K562 (cell line): ENCODE measurements around the gene MFNG. TPM values are rescaled to one million over a fixed set of nuclear protein-coding genes. Genes with fewer than 3 reads are reported as not detected.

Source experiments
- ATAC-seq: fragments of 200-7000 bp; cut with Tn5 transposase; 3 replicates; pipeline ENCODE4 v1.9.1; 2020; ENCODE audit warnings: moderate library complexity
- BruUV-seq: library from RNA; stranded (reverse); fragments of 400-500 nt; replicated peaks from 2 replicates; lab custom pipeline; 2021; lab: Mats Ljungman, UMichigan
- CTCF ChIA-PET: fragments of 300-600 bp; formaldehyde crosslinking; extraction: SDS; loops from one replicate; lab custom pipeline; 2021; ENCODE audit warnings: low intra/inter-chr PET ratio; lab: Yijun Ruan, JAX
- POLR2A ChIA-PET: fragments of 300-600, 350-650 bp; sonication (Branson Sonifier 250); formaldehyde crosslinking; extraction: SDS; loops from one replicate; lab custom pipeline; 2021; ENCODE audit warnings: antibody characterized with exemption, inconsistent platforms; lab: Yijun Ruan, JAX
- DNase-seq, 4 experiments: peaks; one replicate each; pipeline versions ENCODE4 v3.0.0 to v3.0.0-alpha.2; 2011 to 2018; ENCODE audit warnings: low spot score in 3 of 4, mixed read lengths in 3 of 4; ENCODE audit errors: extremely low read depth in 1 of 4
- FAIRE-seq: peaks from 2 replicates; lab custom pipeline; 2011; peaks lifted over from hg19 to GRCh38; lab: Jason Lieb, UNC
- H2AFZ ChIP-seq: 2 replicates; pipeline ENCODE4 v1.6.0; 2011; ENCODE audit warnings: low read depth, low read length, control low read depth, inconsistent platforms
- H3K27ac ChIP-seq: fragments of 200-600 bp; 3 replicates; pipeline ENCODE4 v1.8.0; 2011; ENCODE audit warnings: low read depth, mild to moderate bottlenecking, control low read depth, inconsistent platforms, low read length, moderate library complexity, mixed read lengths; ENCODE audit errors: extremely low read depth
- H3K27me3 ChIP-seq, 2 experiments: fragments of 300-600 bp in 1 of 2; 2 replicates in 1 of 2; 3 replicates in 1 of 2; pipeline versions ENCODE4 v1.6.0 to v1.8.0; 2011; ENCODE audit warnings: inconsistent platforms in 2 of 2, low read length in 2 of 2, mild to moderate bottlenecking in 1 of 2, mixed read lengths in 1 of 2, moderate library complexity in 1 of 2; ENCODE audit not compliant: control insufficient read depth in 2 of 2, insufficient read depth in 2 of 2
- H3K36me3 ChIP-seq: fragments of 300-600 bp; 3 replicates; pipeline ENCODE4 v1.8.0; 2011; ENCODE audit warnings: mild to moderate bottlenecking, low read length, inconsistent platforms; ENCODE audit not compliant: control insufficient read depth, insufficient read depth
- H3K4me1 ChIP-seq, 2 experiments: fragments of 200-600 bp in 1 of 2; replicated peaks in 1 of 2; 2 replicates in 1 of 2; 3 replicates in 1 of 2; pipeline versions ENCODE4 v1.5.1 to v1.8.0; 2011; ENCODE audit warnings: inconsistent platforms in 2 of 2, low read length in 2 of 2, mild to moderate bottlenecking in 1 of 2, mixed read lengths in 1 of 2, moderate library complexity in 1 of 2; ENCODE audit not compliant: control insufficient read depth in 2 of 2, insufficient read depth in 2 of 2
- H3K4me2 ChIP-seq: 2 replicates; pipeline ENCODE4 v1.6.1; 2011; ENCODE audit warnings: low read length, control low read depth, inconsistent platforms, mixed read lengths; ENCODE audit not compliant: insufficient read depth
- H3K4me3 ChIP-seq: fragments of 200-600 bp; sonication (generic), shearing (Covaris generic); 2 replicates; pipeline ENCODE4 v1.5.1; 2016; ENCODE audit warnings: control low read depth, inconsistent platforms
- H3K79me2 ChIP-seq: fragments of 200-600 bp; 3 replicates; pipeline ENCODE4 v1.8.0; 2011; ENCODE audit warnings: low read length, inconsistent platforms; ENCODE audit not compliant: control insufficient read depth, insufficient read depth
- H3K9ac ChIP-seq, 2 experiments: 2 replicates each; pipeline versions ENCODE4 v1.6.0 to v1.6.1; 2011; ENCODE audit warnings: low read depth in 2 of 2, low read length in 2 of 2, control low read depth in 1 of 2, inconsistent platforms in 1 of 2, mild to moderate bottlenecking in 1 of 2, mixed read lengths in 1 of 2; ENCODE audit not compliant: insufficient read depth in 1 of 2
- H3K9me1 ChIP-seq: one replicate; pipeline ENCODE4 v1.6.0; 2011; ENCODE audit warnings: inconsistent platforms, mild to moderate bottlenecking, low read length, moderate library complexity; ENCODE audit not compliant: control insufficient read depth, insufficient read depth
- H3K9me3 ChIP-seq: replicated peaks from 2 replicates; pipeline ENCODE4 v1.5.1; 2011; ENCODE audit warnings: low read depth, low read length, inconsistent platforms; ENCODE audit not compliant: control insufficient read depth, insufficient read depth
- H4K20me1 ChIP-seq: replicated peaks from 2 replicates; pipeline ENCODE4 v1.6.1; 2011; ENCODE audit warnings: low read length, inconsistent platforms, mixed read lengths; ENCODE audit not compliant: control insufficient read depth, insufficient read depth
- BRCA1 ChIP-seq, 2 experiments: fragments of 450-650 bp in 1 of 2; sonication (generic) in 1 of 2; formaldehyde crosslinking in 1 of 2; IDR thresholded peaks; 2 replicates each; pipeline versions ENCODE4 v1.5.0 to v1.6.1; 2017 to 2020; ENCODE audit warnings: mild to moderate bottlenecking in 1 of 2, missing genetic modification reagents in 1 of 2
- CCNT2 ChIP-seq: IDR thresholded peaks from 2 replicates; pipeline ENCODE4 v1.6.1; 2011; ENCODE audit warnings: borderline replicate concordance, low read depth, mild to moderate bottlenecking, moderate library complexity, mixed read lengths, low read length; ENCODE audit not compliant: insufficient read length; ENCODE audit errors: extremely low read depth
- CXXC5 ChIP-seq: fragments of 250-450 bp; sonication (Bioruptor Pico); IDR thresholded peaks from 2 replicates; pipeline ENCODE4 v1.8.0; 2022; ENCODE audit warnings: inconsistent platforms, mild to moderate bottlenecking, moderate library complexity
- ELF2 ChIP-seq: fragments of 250-450 bp; sonication (Bioruptor Pico); IDR thresholded peaks from 2 replicates; pipeline ENCODE4 v1.5.0; 2021; ENCODE audit warnings: mild to moderate bottlenecking
- FOXK1 ChIP-seq: sonication (generic); formaldehyde crosslinking; IDR thresholded peaks from 2 replicates; pipeline ENCODE4 v1.8.0; 2022; ENCODE audit warnings: missing genetic modification reagents, mild to moderate bottlenecking, borderline replicate concordance
- FOXM1 ChIP-seq, 2 experiments: fragments of 450-650 bp in 1 of 2; sonication (generic) in 1 of 2; formaldehyde crosslinking in 1 of 2; IDR thresholded peaks; 2 replicates each; pipeline versions ENCODE4 v1.6.1 to v1.9.0; 2017 to 2022; ENCODE audit warnings: low read depth in 2 of 2, mild to moderate bottlenecking in 2 of 2, missing genetic modification reagents in 1 of 2, moderate library complexity in 1 of 2
- MYNN ChIP-seq, 2 experiments: sonication (generic); formaldehyde crosslinking in 1 of 2; IDR thresholded peaks; 2 replicates each; pipeline versions ENCODE4 v1.5.0 to v1.6.1; 2016 to 2020; ENCODE audit warnings: antibody characterized with exemption in 1 of 2, missing genetic modification reagents in 1 of 2
- NR2C1 ChIP-seq, 2 experiments: fragments of 450-650 bp; IDR thresholded peaks; 2 replicates each; pipeline ENCODE4 v1.6.1; 2017; ENCODE audit warnings: mild to moderate bottlenecking in 2 of 2, antibody characterized with exemption in 1 of 2, inconsistent platforms in 1 of 2, missing compliant biosample characterization in 1 of 2, missing genetic modification characterization in 1 of 2
- RAD21 ChIP-seq, 2 experiments: fragments of 250-450 bp in 1 of 2; fragments of 450-650 bp in 1 of 2; sonication (Bioruptor Pico) in 1 of 2; formaldehyde crosslinking in 1 of 2; IDR thresholded peaks in 1 of 2; conservative IDR thresholded peaks in 1 of 2; 2 replicates each; pipeline versions ENCODE4 v1.4.0 to v1.8.0; 2020 to 2022; ENCODE audit warnings: mild to moderate bottlenecking in 2 of 2, moderate library complexity in 1 of 2
- RBM25 ChIP-seq: fragments of 200-400 bp; formaldehyde crosslinking; IDR thresholded peaks from 2 replicates; pipeline ENCODE4 v1.6.1; 2018; ENCODE audit warnings: low read length, low read depth, moderate library complexity; ENCODE audit not compliant: severe bottlenecking
- ZFP36 ChIP-seq: fragments of 150-350 bp; IDR thresholded peaks from 2 replicates; pipeline ENCODE4 v1.6.1; 2018; ENCODE audit warnings: low read length, low read depth; ENCODE audit not compliant: partially characterized antibody
- ZNF589 ChIP-seq: fragments of 200-800 bp; sonication (Bioruptor generic); IDR thresholded peaks from 2 replicates; pipeline ENCODE4 v1.6.1; 2016; ENCODE audit warnings: low read depth, missing genetic modification characterization, missing compliant biosample characterization
- ZNF696 ChIP-seq: fragments of 250-450 bp; sonication (Bioruptor Pico); conservative IDR thresholded peaks from 2 replicates; pipeline ENCODE4 v1.4.0; 2020; ENCODE audit warnings: mild to moderate bottlenecking, moderate library complexity
- ZNF778 ChIP-seq: fragments of 450-650 bp; formaldehyde crosslinking; IDR thresholded peaks from 2 replicates; pipeline ENCODE4 v1.4.0; 2020; ENCODE audit warnings: mild to moderate bottlenecking, moderate library complexity
- WGBS: fragments of 100-300 bp; shearing (Covaris generic); methylation state at CpG from one replicate; pipeline ENCODE4 v1.1.6; 2016; ENCODE audit warnings: low coverage, mixed read lengths; ENCODE audit not compliant: insufficient coverage; ENCODE audit errors: missing lambda C conversion rate; 5-methylcytosine and 5-hydroxymethylcytosine counted together
- in situ Hi-C: fragments of 300-500 bp; cut with MboI; formaldehyde crosslinking; loops from 4 replicates; pipeline ENCODE4 v1.15.0; 2018; ENCODE audit warnings: inconsistent platforms, mixed read lengths
- intact Hi-C: fragments of 100-400 bp; cut with micrococcal nuclease; formaldehyde crosslinking; loops from 2 replicates; pipeline ENCODE4 v1.14.2; 2022
- polyA plus RNA-seq, 8 experiments: library from polyadenylated mRNA; depleted of rRNA in 4 of 8; stranded (reverse) in 5 of 8; unstranded in 3 of 8; fragments of >200 nt; fragmentation: Nextera tagmentation in 2 of 8; fragmentation: Illumina TruSeq in 1 of 8; extraction: Ambion mirVana in 2 of 8; extraction: Trizol in 1 of 8; gene quantifications; 2 replicates each; pipeline versions ENCODE4 v1.2.1 to v1.2.3, GENCODE V29; 2011 to 2014; ENCODE audit warnings: inconsistent platforms in 1 of 8, missing spikeins in 1 of 8
- total RNA-seq, 7 experiments: library from RNA; depleted of rRNA in 6 of 7; stranded (reverse); fragments of >200 nt in 6 of 7; fragmentation: Illumina TruSeq in 2 of 7; extraction: Trizol in 2 of 7; gene quantifications; 2 replicates each; pipeline versions ENCODE4 v1.2.1 to v1.2.3, GENCODE V29; 2011 to 2021; ENCODE audit warnings: low replicate concordance in 1 of 7
- TF ChIP-seq, protein P1 (sequence below): sonication (generic); formaldehyde crosslinking; IDR thresholded peaks from 2 replicates; pipeline ENCODE4 v1.9.0; 2022; ENCODE audit warnings: mild to moderate bottlenecking, missing genetic modification reagents
- TF ChIP-seq, protein P2 (sequence below): conservative IDR thresholded peaks from 2 replicates; pipeline ENCODE4 v1.6.1; 2011; ENCODE audit warnings: low read depth, mild to moderate bottlenecking, low read length; ENCODE audit not compliant: control insufficient read depth

MFNG gene
- total and polyA plus RNA-seq, 9 of the 15 experiments (the other 6 are each of a cell fraction or from before 2014, with no cell fraction given), result 0.13 to 0.73 (median 0.38) TPM; not detected in 4

DNA sequence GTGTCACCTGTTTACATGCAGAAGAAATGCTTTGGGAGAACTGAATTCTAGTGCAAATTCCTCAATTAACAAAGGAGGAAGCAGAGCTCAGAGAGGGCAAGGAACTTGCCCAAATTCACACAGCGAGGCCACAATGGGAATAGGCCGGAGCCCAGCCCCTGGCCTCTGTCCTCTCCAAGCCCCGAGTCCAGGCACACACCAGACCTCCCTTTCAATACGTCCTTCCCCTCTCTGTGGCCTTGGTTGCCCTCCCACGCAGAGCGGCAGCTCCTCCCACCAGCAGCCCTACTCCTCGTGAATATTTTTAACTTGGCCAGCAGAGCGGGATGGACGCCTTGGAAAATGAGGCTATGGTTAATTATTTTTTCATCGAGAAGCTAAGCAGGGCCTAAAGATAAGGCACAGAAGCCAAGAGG lies 34.6 kb upstream of the MFNG start (continued):
- no peak for TF ChIP-seq ELF2
- TF ChIP-seq ZNF589 (CRISPR knock-in tag), result no peak
- peak; percentile 69 for TF ChIP-seq ZFP36
- TF ChIP-seq, protein P1, sequence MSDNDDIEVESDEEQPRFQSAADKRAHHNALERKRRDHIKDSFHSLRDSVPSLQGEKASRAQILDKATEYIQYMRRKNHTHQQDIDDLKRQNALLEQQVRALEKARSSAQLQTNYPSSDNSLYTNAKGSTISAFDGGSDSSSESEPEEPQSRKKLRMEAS (CRISPR knock-in tag), result no peak
- no peak for TF ChIP-seq MYNN (IDR thresholded peaks at IDR 0.05)
- no peak for TF ChIP-seq MYNN (CRISPR knock-in tag; IDR thresholded peaks at IDR 0.05)
- TF ChIP-seq FOXK1 (CRISPR knock-in tag), result no peak
- no peak for TF ChIP-seq RAD21 (CRISPR knock-in tag; conservative IDR thresholded peaks at IDR 0.05 in 1 of 2, IDR thresholded peaks at IDR 0.05 in 1 of 2)
- peak; percentile 64 for TF ChIP-seq RBM25

DNA sequence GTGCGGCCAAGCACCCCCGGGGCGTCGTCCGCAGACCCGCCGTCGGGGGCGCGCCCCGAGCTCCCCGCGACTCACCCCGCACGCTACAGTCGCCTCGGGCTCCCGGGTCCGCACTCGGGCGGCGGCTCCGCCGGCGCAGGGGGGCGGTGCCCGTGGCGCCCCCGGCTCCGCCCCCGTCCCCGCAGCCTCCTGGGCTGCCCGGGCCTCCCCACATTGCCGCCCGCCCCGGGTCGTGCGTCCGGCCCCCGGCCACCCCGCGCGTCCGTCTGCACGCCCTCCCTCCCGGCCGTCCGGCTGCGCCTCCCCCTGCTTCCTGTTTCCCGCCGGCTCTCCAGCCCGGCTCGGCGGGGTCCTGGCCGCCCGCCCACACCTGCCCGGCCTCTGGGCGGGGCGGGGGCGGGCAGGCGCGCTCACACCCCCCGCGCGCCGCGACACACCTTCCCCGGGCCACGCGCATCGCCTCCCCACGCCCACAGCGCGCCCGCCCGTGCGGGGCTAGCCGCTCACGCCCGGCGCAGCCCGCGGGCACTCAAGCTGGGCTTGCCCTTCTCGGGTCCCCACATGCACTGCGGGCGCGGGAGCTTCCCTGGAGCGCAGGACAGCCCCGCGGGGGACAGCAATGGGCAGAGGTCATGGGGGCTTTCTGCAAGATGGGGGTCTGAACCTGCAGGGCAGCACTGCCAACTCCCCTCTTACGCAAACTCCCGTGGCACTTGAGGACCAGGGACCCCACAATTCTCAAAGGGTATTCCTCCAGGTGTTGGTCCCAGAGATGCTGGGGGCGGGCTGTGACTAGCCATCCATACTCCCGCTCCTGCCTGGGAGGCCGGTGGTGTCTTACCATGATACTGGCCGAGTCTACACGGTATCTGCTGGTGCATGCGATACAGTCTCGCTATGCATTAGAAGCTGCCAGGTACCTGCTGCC lies 33.3 kb upstream of the MFNG start, which contains the start of gene CARD10:
Gene CARD10, minus strand, starts transcription at position 148 of the 928 bp plus-strand sequence. CDS start 215 bp downstream, outside the sequence.
- in situ Hi-C loops (no loop called here), intact Hi-C loops (no loop called here)
- Histone ChIP-seq H4K20me1 (no peaks in the 10 kb centered on the region), H3K9me1 (no peaks in the 10 kb centered on the region), H3K4me3 (peak within 1 kb of the TSS; percentile 52), H3K79me2 (no peaks in the 10 kb centered on the region; the same call in 2 of the 3 replicates), H2AFZ (peak within 1 kb of the TSS; percentile 77), H3K4me1 (peaks cover 9 to 30% of the 10 kb centered on the region in 2 experiments; a peak in 4 of 5 replicates), H3K9me3 (no peaks in the 10 kb centered on the region), H3K36me3 (peaks cover 6% of the 10 kb centered on the region; the same call in 2 of the 3 replicates), H3K27ac (no peak within 1 kb of the TSS), H3K9ac (peak within 1 kb of the TSS; percentile 44 to 91; a peak in 3 of 4 replicates), H3K27me3 (no peaks in the 10 kb centered on the region; a peak in 1 of 5 replicates), H3K4me2 (peak within 1 kb of the TSS; percentile 75)
- ChIA-PET POLR2A (interaction anchor here (0.7 kb wide), 1 partner anchor 15 kb away, joined by 3 read pairs; no protein-coding TSS in a partner anchor), CTCF (interaction anchor here (0.6 kb wide), 1 partner anchor 206 kb away, joined by 6 read pairs; no protein-coding TSS in a partner anchor)
- WGBS, result 10% methylated on average over 19 of the region's 99 CpGs
- no peak for FAIRE-seq
- peak; percentile 61 to 85 (median 75) for DNase-seq
- no TSS peak for BruUV-seq
- peak; percentile 82 for ATAC-seq
- TF ChIP-seq BRCA1 (IDR thresholded peaks at IDR 0.05), result no peak
- TF ChIP-seq BRCA1 (CRISPR knock-in tag; IDR thresholded peaks at IDR 0.05), result no peak
- no peak for TF ChIP-seq NR2C1 (IDR thresholded peaks at IDR 0.05)
- TF ChIP-seq NR2C1 (tag; IDR thresholded peaks at IDR 0.05), result no peak
- TF ChIP-seq, protein P2, sequence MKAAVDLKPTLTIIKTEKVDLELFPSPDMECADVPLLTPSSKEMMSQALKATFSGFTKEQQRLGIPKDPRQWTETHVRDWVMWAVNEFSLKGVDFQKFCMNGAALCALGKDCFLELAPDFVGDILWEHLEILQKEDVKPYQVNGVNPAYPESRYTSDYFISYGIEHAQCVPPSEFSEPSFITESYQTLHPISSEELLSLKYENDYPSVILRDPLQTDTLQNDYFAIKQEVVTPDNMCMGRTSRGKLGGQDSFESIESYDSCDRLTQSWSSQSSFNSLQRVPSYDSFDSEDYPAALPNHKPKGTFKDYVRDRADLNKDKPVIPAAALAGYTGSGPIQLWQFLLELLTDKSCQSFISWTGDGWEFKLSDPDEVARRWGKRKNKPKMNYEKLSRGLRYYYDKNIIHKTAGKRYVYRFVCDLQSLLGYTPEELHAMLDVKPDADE, result peak; percentile 44; the same call in 1 of the 2 replicates
- no peak for TF ChIP-seq ZNF696 (CRISPR knock-in tag)
- TF ChIP-seq ZNF778 (CRISPR knock-in tag), result no peak
- no peak for TF ChIP-seq FOXM1 (IDR thresholded peaks at IDR 0.05; ENCODE audit: low read depth)
- TF ChIP-seq FOXM1 (CRISPR knock-in tag; IDR thresholded peaks at IDR 0.05; ENCODE audit: low read depth), result no peak
- TF ChIP-seq CXXC5, result peak; percentile 40
- peak; percentile 7 for TF ChIP-seq CCNT2
